Lower lobe of right lung (tissue), 2 donors: ENCODE data around the gene HDAC4. TPM values are rescaled to one million over a fixed set of nuclear protein-coding genes. Genes with fewer than 3 reads are reported as not detected.

Experiments
- ATAC-seq, 2 donors: fragments of 200-7000 bp; cut with Tn5 transposase; one replicate each; pipeline ENCODE4 v1.9.1; 2020 to 2022; ENCODE audit warnings: mild to moderate bottlenecking in 2 of 2, moderate library complexity in 2 of 2
- DNase-seq: peaks from one replicate; pipeline ENCODE4 v3.0.0-alpha.2; 2020
- H3K27ac ChIP-seq: fragments of 200-600 bp; one replicate; pipeline ENCODE4 v1.8.0; 2022
- H3K27me3 ChIP-seq: fragments of 200-600 bp; one replicate; pipeline ENCODE4 v1.8.0; 2022; ENCODE audit warnings: low read depth
- H3K36me3 ChIP-seq: fragments of 200-600 bp; one replicate; pipeline ENCODE4 v1.8.0; 2022; ENCODE audit warnings: mild to moderate bottlenecking
- H3K4me1 ChIP-seq: fragments of 200-600 bp; one replicate; pipeline ENCODE4 v1.8.0; 2022
- H3K4me3 ChIP-seq: fragments of 200-600 bp; one replicate; pipeline ENCODE4 v1.8.0; 2022; ENCODE audit warnings: mild to moderate bottlenecking
- H3K9me3 ChIP-seq: fragments of 200-600 bp; one replicate; pipeline ENCODE4 v1.8.0; 2022
- intact Hi-C: fragments of 100-400 bp; cut with DNase I; formaldehyde crosslinking; loops from one replicate; pipeline ENCODE4 v1.11.0; 2022
- total RNA-seq: library from RNA; stranded (reverse); fragmentation: NEBNext Ultra II Directional; extraction: Animal tissue kit (Norgen Biotek cat#: 25700); gene quantifications from one replicate; pipeline ENCODE4 v1.2.1, GENCODE V29; 2021
- TF ChIP-seq, protein P1 (sequence below): fragments of 200-600 bp; IDR thresholded peaks from one replicate; pipeline ENCODE4 v1.8.0; 2022; ENCODE audit warnings: antibody characterized with exemption, mild to moderate bottlenecking
- donor health status: DM: no; HTN: yes; CAD: no; lungs with severe emphysema.

Gene HDAC4
- total RNA-seq, 1 donor from 2014 or later, result 44.9 TPM

DNA sequence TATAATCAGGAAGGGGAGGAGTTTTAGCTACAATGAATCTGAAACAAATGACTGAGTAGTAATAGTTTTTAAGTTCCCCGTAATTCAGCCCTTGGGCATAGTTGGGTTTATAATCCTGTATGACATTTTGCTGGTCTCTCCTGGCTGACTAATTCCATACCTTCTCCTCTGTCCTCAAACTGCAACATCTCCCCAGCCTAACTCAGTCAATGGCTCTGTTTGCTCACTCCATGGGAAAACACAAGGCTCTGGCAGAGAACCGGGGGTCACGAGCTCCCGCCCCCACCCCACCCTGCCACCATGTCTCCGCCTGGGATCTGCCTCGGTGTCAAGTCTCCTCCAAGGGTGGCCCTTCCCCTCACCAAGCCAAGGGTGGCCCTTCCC is 168.6 kb downstream of the HDAC4 start:
- Histone ChIP-seq H3K4me3 (no peak overlapping the region), H3K36me3 (no peaks in the 10 kb centered on the region), H3K9me3 (no peaks in the 10 kb centered on the region), H3K27ac (no peak overlapping the region), H3K4me1 (peaks cover 48% of the 10 kb centered on the region), H3K27me3 (no peaks in the 10 kb centered on the region)
- DNase-seq, result no peak
- TF ChIP-seq, protein P1, sequence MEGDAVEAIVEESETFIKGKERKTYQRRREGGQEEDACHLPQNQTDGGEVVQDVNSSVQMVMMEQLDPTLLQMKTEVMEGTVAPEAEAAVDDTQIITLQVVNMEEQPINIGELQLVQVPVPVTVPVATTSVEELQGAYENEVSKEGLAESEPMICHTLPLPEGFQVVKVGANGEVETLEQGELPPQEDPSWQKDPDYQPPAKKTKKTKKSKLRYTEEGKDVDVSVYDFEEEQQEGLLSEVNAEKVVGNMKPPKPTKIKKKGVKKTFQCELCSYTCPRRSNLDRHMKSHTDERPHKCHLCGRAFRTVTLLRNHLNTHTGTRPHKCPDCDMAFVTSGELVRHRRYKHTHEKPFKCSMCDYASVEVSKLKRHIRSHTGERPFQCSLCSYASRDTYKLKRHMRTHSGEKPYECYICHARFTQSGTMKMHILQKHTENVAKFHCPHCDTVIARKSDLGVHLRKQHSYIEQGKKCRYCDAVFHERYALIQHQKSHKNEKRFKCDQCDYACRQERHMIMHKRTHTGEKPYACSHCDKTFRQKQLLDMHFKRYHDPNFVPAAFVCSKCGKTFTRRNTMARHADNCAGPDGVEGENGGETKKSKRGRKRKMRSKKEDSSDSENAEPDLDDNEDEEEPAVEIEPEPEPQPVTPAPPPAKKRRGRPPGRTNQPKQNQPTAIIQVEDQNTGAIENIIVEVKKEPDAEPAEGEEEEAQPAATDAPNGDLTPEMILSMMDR, result no peak
- intact Hi-C loops, result no loop called here
- ATAC-seq, result no peak

DNA sequence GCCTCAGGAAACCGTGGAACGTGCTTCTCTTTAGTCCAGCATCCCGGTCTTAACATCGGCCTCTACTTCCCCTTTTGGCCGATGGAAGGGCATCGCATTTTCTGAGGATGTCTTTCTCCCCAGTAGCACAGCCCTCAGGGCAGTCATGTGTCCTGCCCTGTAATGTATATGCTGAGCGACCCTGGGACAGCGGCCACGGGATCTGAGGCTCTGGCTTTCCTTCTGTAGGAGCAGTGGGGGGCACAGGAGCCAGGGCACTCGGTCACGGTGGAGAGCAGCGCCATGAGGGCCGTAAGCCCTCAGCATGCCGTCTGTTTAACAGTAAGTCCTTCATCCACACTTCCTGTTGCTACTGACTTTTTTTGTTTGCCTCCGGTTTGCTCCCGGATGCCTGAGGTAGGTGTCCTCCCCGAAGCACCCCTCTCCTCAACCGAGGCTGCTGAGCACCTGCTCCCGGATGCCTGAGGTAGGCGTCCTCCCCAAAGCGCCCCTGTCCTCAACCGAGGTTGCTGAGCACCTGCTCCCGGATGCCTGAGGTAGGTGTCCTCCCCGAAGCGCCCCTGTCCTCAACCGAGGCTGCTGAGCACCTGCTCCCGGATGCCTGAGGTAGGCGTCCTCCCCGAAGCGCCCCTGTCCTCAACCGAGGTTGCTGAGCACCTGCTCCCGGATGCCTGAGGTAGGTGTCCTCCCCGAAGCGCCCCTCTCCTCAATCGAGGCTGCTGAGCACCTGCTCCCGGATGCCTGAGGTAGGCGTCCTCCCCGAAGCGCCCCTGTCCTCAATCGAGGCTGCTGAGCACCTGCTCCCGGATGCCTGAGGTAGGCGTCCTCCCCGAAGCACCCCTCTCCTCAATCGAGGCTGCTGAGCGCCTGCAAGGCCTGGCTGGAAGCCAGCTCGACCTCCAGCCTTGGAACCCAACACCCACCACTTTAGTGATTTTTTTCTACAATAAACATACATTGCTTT is 169.3 kb downstream of the HDAC4 start:
- peak overlapping the region; percentile 66 for H3K27ac ChIP-seq
- no peaks in the 10 kb centered on the region for H3K9me3 ChIP-seq
- H3K4me1 ChIP-seq, result peaks cover 55% of the 10 kb centered on the region
- no peaks in the 10 kb centered on the region for H3K27me3 ChIP-seq
- intact Hi-C loops, result no loop called here
- TF ChIP-seq, protein P1, result no peak
- no peak overlapping the region for H3K4me3 ChIP-seq
- no peaks in the 10 kb centered on the region for H3K36me3 ChIP-seq
- no peak for DNase-seq
- peak; percentile 27 to 50 for ATAC-seq

- intact Hi-C loops, result no loop called here
- H3K4me1 ChIP-seq, result peaks cover 64% of the 10 kb centered on the region
- H3K27me3 ChIP-seq, result no peaks in the 10 kb centered on the region
- peak; percentile 31 to 50 for ATAC-seq
- peak overlapping the region; percentile 66 for H3K27ac ChIP-seq
- no peaks in the 10 kb centered on the region for H3K9me3 ChIP-seq
- peak overlapping the region; percentile 5 for H3K4me3 ChIP-seq
- TF ChIP-seq, protein P1, result no peak
- no peaks in the 10 kb centered on the region for H3K36me3 ChIP-seq
- peak; percentile 86 for DNase-seq
Measured at GRCh38 chr2:239230318-239231052, 170.3 kb downstream of the HDAC4 start.

GRCh38 chr2:239229545-239230279 is 171.1 kb downstream of the HDAC4 start:
- intact Hi-C loops, result no loop called here
- Histone ChIP-seq H3K4me3 (no peak overlapping the region), H3K27ac (peak overlapping the region; percentile 66), H3K4me1 (peaks cover 69% of the 10 kb centered on the region), H3K27me3 (no peaks in the 10 kb centered on the region), H3K9me3 (no peaks in the 10 kb centered on the region), H3K36me3 (no peaks in the 10 kb centered on the region)
- ATAC-seq (no peak), DNase-seq (no peak)
- TF ChIP-seq, protein P1, result no peak

GRCh38 chr2:239227661-239228371 is 173.0 kb downstream of the HDAC4 start:
- TF ChIP-seq, protein P1, result no peak
- no peaks in the 10 kb centered on the region for H3K9me3 ChIP-seq
- no peaks in the 10 kb centered on the region for H3K36me3 ChIP-seq
- H3K4me1 ChIP-seq, result peaks cover 79% of the 10 kb centered on the region
- no peaks in the 10 kb centered on the region for H3K27me3 ChIP-seq
- DNase-seq (no peak), ATAC-seq (no peak)
- intact Hi-C loops, result no loop called here
- H3K4me3 ChIP-seq, result no peak overlapping the region
- no peak overlapping the region for H3K27ac ChIP-seq
